Caco-2 (cell line): ENCODE measurements around the gene PLCH1. TPM values are rescaled to one million over a fixed set of nuclear protein-coding genes. Genes with fewer than 3 reads are reported as not detected.

Source experiments
- BruUV-seq: library from RNA; stranded (reverse); fragments of 400-500 nt; replicated peaks from 2 replicates; lab custom pipeline; 2021; lab: Mats Ljungman, UMichigan
- CTCF ChIA-PET: fragments of 300-600 bp; sonication (Branson Sonifier 250); formaldehyde crosslinking; loops from one replicate; lab custom pipeline; 2022; ENCODE audit warnings: antibody characterized with exemption; lab: Charles Lee
- POLR2A ChIA-PET: fragments of 300-600 bp; sonication (Branson Sonifier 250); formaldehyde crosslinking; loops from one replicate; lab custom pipeline; 2022; ENCODE audit warnings: antibody characterized with exemption; lab: Charles Lee
- DNase-seq, 2 experiments: peaks; one replicate each; pipeline versions ENCODE4 v3.0.0 to v3.0.0-alpha.2; 2020 to 2022
- H3K27me3 ChIP-seq: replicated peaks from 2 replicates; pipeline ENCODE4 v1.6.0; 2011; ENCODE audit warnings: low read length; ENCODE audit not compliant: control insufficient read depth, insufficient read depth
- H3K36me3 ChIP-seq: 2 replicates; pipeline ENCODE4 v1.5.1; 2011; ENCODE audit warnings: low read length; ENCODE audit not compliant: control insufficient read depth, insufficient read depth
- H3K4me1 ChIP-seq: fragments of 250-450 bp; sonication (Bioruptor Pico); 2 replicates; pipeline ENCODE4 v1.5.1; 2020; ENCODE audit warnings: mild to moderate bottlenecking
- H3K4me3 ChIP-seq: 2 replicates; pipeline ENCODE4 v1.5.1; 2011; ENCODE audit warnings: low read depth, mild to moderate bottlenecking, control low read depth, low read length
- H3K9me3 ChIP-seq: fragments of 250-450 bp; sonication (Bioruptor Pico); 2 replicates; pipeline ENCODE4 v1.5.1; 2020; ENCODE audit warnings: mild to moderate bottlenecking, moderate library complexity
- H3K27ac Mint-ChIP-seq: one replicate; pipeline ENCODE4 v1.8.0; 2022; ENCODE audit warnings: mixed read lengths; ENCODE audit not compliant: unreplicated experiment
- H3K27me3 Mint-ChIP-seq: one replicate; pipeline ENCODE4 v1.8.0; 2022; ENCODE audit warnings: mixed read lengths; ENCODE audit not compliant: insufficient read depth, unreplicated experiment
- H3K36me3 Mint-ChIP-seq: one replicate; pipeline ENCODE4 v1.8.0; 2022; ENCODE audit warnings: mild to moderate bottlenecking, mixed read lengths; ENCODE audit not compliant: insufficient read depth, unreplicated experiment
- H3K4me1 Mint-ChIP-seq: one replicate; pipeline ENCODE4 v1.8.0; 2022; ENCODE audit warnings: low read depth, mixed read lengths; ENCODE audit not compliant: unreplicated experiment
- H3K4me3 Mint-ChIP-seq: one replicate; pipeline ENCODE4 v1.8.0; 2022; ENCODE audit warnings: mild to moderate bottlenecking, moderate library complexity, mixed read lengths; ENCODE audit not compliant: unreplicated experiment
- H3K9me3 Mint-ChIP-seq: one replicate; pipeline ENCODE4 v1.8.0; 2022; ENCODE audit warnings: mixed read lengths; ENCODE audit not compliant: unreplicated experiment
- CTCF ChIP-seq, 2 experiments: fragments of 200-600 bp in 1 of 2; IDR thresholded peaks; 1 replicate in 1 of 2; 2 replicates in 1 of 2; pipeline versions ENCODE4 v1.5.1 to v1.8.0; 2011 to 2022; ENCODE audit warnings: antibody characterized with exemption in 1 of 2, control low read depth in 1 of 2, inconsistent platforms in 1 of 2, low read depth in 1 of 2, low read length in 1 of 2, mild to moderate bottlenecking in 1 of 2, moderate library complexity in 1 of 2; ENCODE audit not compliant: insufficient read depth in 1 of 2, severe bottlenecking in 1 of 2, unreplicated experiment in 1 of 2
- intact Hi-C: fragments of 100-400 bp; cut with micrococcal nuclease; formaldehyde crosslinking; loops from one replicate; pipeline ENCODE4 v1.10.0; 2022; ENCODE audit not compliant: unreplicated experiment
- total RNA-seq: library from RNA; stranded (reverse); gene quantifications from 2 replicates; pipeline ENCODE4 v1.2.3, GENCODE V29; 2022

Gene PLCH1
- total RNA-seq, 1 experiment from 2014 or later, result 3.1 TPM

DNA sequence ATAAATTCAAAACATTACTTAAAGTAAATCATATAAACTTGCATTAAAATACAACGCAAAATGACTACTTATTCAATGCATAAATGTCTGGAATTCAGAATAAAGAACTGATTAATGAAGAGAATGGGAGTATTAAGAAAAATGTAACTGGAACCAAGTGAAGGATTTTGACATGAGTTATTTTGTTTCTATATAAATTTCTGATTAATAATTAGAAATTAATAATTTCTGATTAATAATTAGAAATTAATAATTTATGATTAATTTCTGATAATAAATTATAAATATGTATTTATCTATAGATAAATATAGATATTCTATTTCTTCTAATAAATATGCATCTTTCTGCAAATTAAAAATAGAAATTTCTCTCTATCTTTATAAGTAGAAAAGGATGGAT lies 291.4 kb downstream of the PLCH1 start:
- POLR2A ChIA-PET, result no interaction called here
- Mint-ChIP-seq H3K36me3 (no peaks in the 10 kb centered on the region), H3K27me3 (no peaks in the 10 kb centered on the region)

GRCh38 chr3:155449613-155450267 lies 295.1 kb downstream of the PLCH1 start:
- H3K4me1 Mint-ChIP-seq, result no peaks in the 10 kb centered on the region
- ChIA-PET POLR2A (no interaction called here), CTCF (no interaction called here)
- Histone ChIP-seq H3K27me3 (no peaks in the 10 kb centered on the region), H3K9me3 (no peaks in the 10 kb centered on the region), H3K4me1 (no peaks in the 10 kb centered on the region), H3K36me3 (no peaks in the 10 kb centered on the region), H3K4me3 (no peak overlapping the region)
- H3K27me3 Mint-ChIP-seq, result no peaks in the 10 kb centered on the region
- no peak for TF ChIP-seq CTCF (IDR thresholded peaks at IDR 0.05; ENCODE audit: insufficient read depth in 1 of 2, low read depth in 1 of 2, low read length in 1 of 2, severe bottlenecking in 1 of 2, unreplicated experiment in 1 of 2)
- no peak overlapping the region for H3K4me3 Mint-ChIP-seq
- intact Hi-C loops, result no loop called here
- no peaks in the 10 kb centered on the region for H3K36me3 Mint-ChIP-seq
- DNase-seq, result no peak
- no peaks in the 10 kb centered on the region for H3K9me3 Mint-ChIP-seq
- no TSS peak for BruUV-seq
- H3K27ac Mint-ChIP-seq, result no peak overlapping the region

More for the DNA sequence above, 291.4 kb downstream of the PLCH1 start:
- H3K36me3 ChIP-seq, result no peaks in the 10 kb centered on the region
- H3K27me3 ChIP-seq, result no peaks in the 10 kb centered on the region
- H3K9me3 Mint-ChIP-seq, result no peaks in the 10 kb centered on the region
- intact Hi-C loops, result no loop called here
- no peak overlapping the region for H3K4me3 Mint-ChIP-seq
- H3K9me3 ChIP-seq, result no peaks in the 10 kb centered on the region
- no peaks in the 10 kb centered on the region for H3K4me1 ChIP-seq
- DNase-seq, result no peak
- BruUV-seq, result no TSS peak
- no peaks in the 10 kb centered on the region for H3K4me1 Mint-ChIP-seq
- H3K27ac Mint-ChIP-seq, result no peak overlapping the region
- no peak for TF ChIP-seq CTCF (IDR thresholded peaks at IDR 0.05; ENCODE audit: insufficient read depth in 1 of 2, low read depth in 1 of 2, low read length in 1 of 2, severe bottlenecking in 1 of 2, unreplicated experiment in 1 of 2)
- no peak overlapping the region for H3K4me3 ChIP-seq
- CTCF ChIA-PET, result no interaction called here

- Histone ChIP-seq H3K4me1 (no peaks in the 10 kb centered on the region), H3K27me3 (no peaks in the 10 kb centered on the region), H3K36me3 (no peaks in the 10 kb centered on the region), H3K9me3 (no peaks in the 10 kb centered on the region), H3K4me3 (no peak overlapping the region)
- intact Hi-C loops, result no loop called here
- H3K4me1 Mint-ChIP-seq, result no peaks in the 10 kb centered on the region
- no peak for TF ChIP-seq CTCF (IDR thresholded peaks at IDR 0.05; ENCODE audit: insufficient read depth in 1 of 2, low read depth in 1 of 2, low read length in 1 of 2, severe bottlenecking in 1 of 2, unreplicated experiment in 1 of 2)
- H3K4me3 Mint-ChIP-seq, result no peak overlapping the region
- no peaks in the 10 kb centered on the region for H3K36me3 Mint-ChIP-seq
- no TSS peak for BruUV-seq
- H3K27me3 Mint-ChIP-seq, result no peaks in the 10 kb centered on the region
- ChIA-PET POLR2A (no interaction called here), CTCF (no interaction called here)
- no peak for DNase-seq
- H3K9me3 Mint-ChIP-seq, result no peaks in the 10 kb centered on the region
- no peak overlapping the region for H3K27ac Mint-ChIP-seq
Observed at GRCh38 chr3:155448531-155448930, 296.3 kb downstream of the PLCH1 start.
